T-helper 2 cell treated with Interferon-gamma antibody and Interleukin-4, amounts not matched to agents 5 μg/mL and 100 μg/mL, for 36 hours (primary cell): ENCODE data around the gene SMAD6.

ENCODE experiments used
- DNase-seq: peaks from one replicate; pipeline ENCODE4 v3.0.0; 2021; ENCODE audit warnings: low spot score
- H3K27ac Mint-ChIP-seq: one replicate; pipeline ENCODE4 v1.8.0; 2021; ENCODE audit warnings: mild to moderate bottlenecking, mixed read lengths
- H3K27me3 Mint-ChIP-seq: one replicate; pipeline ENCODE4 v1.8.0; 2021; ENCODE audit warnings: low read depth, mixed read lengths
- H3K36me3 Mint-ChIP-seq: one replicate; pipeline ENCODE4 v1.8.0; 2021; ENCODE audit warnings: low read depth, mixed read lengths
- H3K4me1 Mint-ChIP-seq: one replicate; pipeline ENCODE4 v1.8.0; 2021; ENCODE audit warnings: low read depth, mixed read lengths
- H3K4me3 Mint-ChIP-seq: one replicate; pipeline ENCODE4 v1.8.0; 2022; ENCODE audit warnings: mild to moderate bottlenecking, moderate library complexity, mixed read lengths
- H3K9me3 Mint-ChIP-seq: one replicate; pipeline ENCODE4 v1.8.0; 2021; ENCODE audit warnings: mixed read lengths

The SMAD6 gene

GRCh38 chr15:66724732-66725463, 22.9 kb downstream of the SMAD6 start:
- Mint-ChIP-seq H3K27ac (no peak overlapping the region), H3K4me1 (peaks cover 17% of the 10 kb centered on the region)

GRCh38 chr15:66725464-66725785, 23.4 kb downstream of the SMAD6 start:
- Mint-ChIP-seq H3K9me3 (no peaks in the 10 kb centered on the region), H3K4me3 (no peak overlapping the region), H3K4me1 (peaks cover 12% of the 10 kb centered on the region), H3K27ac (no peak overlapping the region), H3K36me3 (no peaks in the 10 kb centered on the region), H3K27me3 (no peaks in the 10 kb centered on the region)
- DNase-seq: no peak

More at GRCh38 chr15:66724732-66725463, 22.9 kb downstream of the SMAD6 start:
- Mint-ChIP-seq H3K9me3 (no peaks in the 10 kb centered on the region), H3K27me3 (no peaks in the 10 kb centered on the region), H3K36me3 (no peaks in the 10 kb centered on the region), H3K4me3 (no peak overlapping the region)
- DNase-seq: no peak

- DNase-seq: no peak
- no peaks in the 10 kb centered on the region for H3K9me3 Mint-ChIP-seq
- no peak overlapping the region for H3K27ac Mint-ChIP-seq
- H3K4me1 Mint-ChIP-seq: peaks cover 5% of the 10 kb centered on the region
- no peak overlapping the region for H3K4me3 Mint-ChIP-seq
- H3K27me3 Mint-ChIP-seq: no peaks in the 10 kb centered on the region
- H3K36me3 Mint-ChIP-seq: no peaks in the 10 kb centered on the region
Observed at GRCh38 chr15:66726386-66726785, 24.4 kb downstream of the SMAD6 start.

- Mint-ChIP-seq H3K27me3 (peaks cover 2% of the 10 kb centered on the region), H3K4me1 (no peaks in the 10 kb centered on the region), H3K27ac (no peak overlapping the region), H3K4me3 (no peak overlapping the region), H3K9me3 (no peaks in the 10 kb centered on the region), H3K36me3 (no peaks in the 10 kb centered on the region)
- no peak for DNase-seq
Observed at GRCh38 chr15:66729331-66729951, 27.4 kb downstream of the SMAD6 start.

GRCh38 chr15:66730168-66731021, 28.4 kb downstream of the SMAD6 start:
- DNase-seq: no peak
- Mint-ChIP-seq H3K4me3 (no peak overlapping the region), H3K27me3 (peaks cover 2% of the 10 kb centered on the region), H3K4me1 (no peaks in the 10 kb centered on the region), H3K9me3 (no peaks in the 10 kb centered on the region), H3K36me3 (no peaks in the 10 kb centered on the region), H3K27ac (no peak overlapping the region)

- DNase-seq: no peak
- no peaks in the 10 kb centered on the region for H3K4me1 Mint-ChIP-seq
- H3K27me3 Mint-ChIP-seq: peaks cover 2% of the 10 kb centered on the region
- H3K9me3 Mint-ChIP-seq: no peaks in the 10 kb centered on the region
- H3K4me3 Mint-ChIP-seq: no peak overlapping the region
- H3K27ac Mint-ChIP-seq: no peak overlapping the region
- H3K36me3 Mint-ChIP-seq: no peaks in the 10 kb centered on the region
Observed at GRCh38 chr15:66733976-66734375, 31.9 kb downstream of the SMAD6 start.

- Mint-ChIP-seq H3K36me3 (no peaks in the 10 kb centered on the region), H3K9me3 (no peaks in the 10 kb centered on the region), H3K27me3 (peaks cover 2% of the 10 kb centered on the region), H3K4me3 (no peak overlapping the region), H3K4me1 (no peaks in the 10 kb centered on the region), H3K27ac (no peak overlapping the region)
- DNase-seq: no peak
Observed at GRCh38 chr15:66734961-66735908, 33.2 kb downstream of the SMAD6 start.

- no peaks in the 10 kb centered on the region for H3K9me3 Mint-ChIP-seq
- peaks cover 2% of the 10 kb centered on the region for H3K27me3 Mint-ChIP-seq
- no peak for DNase-seq
- H3K27ac Mint-ChIP-seq: no peak overlapping the region
- H3K36me3 Mint-ChIP-seq: no peaks in the 10 kb centered on the region
- no peaks in the 10 kb centered on the region for H3K4me1 Mint-ChIP-seq
- no peak overlapping the region for H3K4me3 Mint-ChIP-seq
Observed at GRCh38 chr15:66735909-66736305, 33.9 kb downstream of the SMAD6 start.

- Mint-ChIP-seq H3K4me1 (no peaks in the 10 kb centered on the region), H3K4me3 (no peak overlapping the region), H3K9me3 (no peaks in the 10 kb centered on the region), H3K27me3 (no peaks in the 10 kb centered on the region), H3K27ac (no peak overlapping the region), H3K36me3 (no peaks in the 10 kb centered on the region)
- DNase-seq: no peak
Observed at GRCh38 chr15:66737243-66738010, 35.4 kb downstream of the SMAD6 start.

- Mint-ChIP-seq H3K4me3 (no peak overlapping the region), H3K27ac (no peak overlapping the region)
Observed at GRCh38 chr15:66738116-66738515, 36.1 kb downstream of the SMAD6 start.

GRCh38 chr15:66738595-66738994, 36.6 kb downstream of the SMAD6 start:
- no peak for DNase-seq
- Mint-ChIP-seq H3K27me3 (no peaks in the 10 kb centered on the region), H3K36me3 (no peaks in the 10 kb centered on the region), H3K9me3 (no peaks in the 10 kb centered on the region), H3K4me1 (no peaks in the 10 kb centered on the region), H3K27ac (no peak overlapping the region), H3K4me3 (no peak overlapping the region)

More at GRCh38 chr15:66738116-66738515, 36.1 kb downstream of the SMAD6 start:
- DNase-seq: no peak
- Mint-ChIP-seq H3K27me3 (no peaks in the 10 kb centered on the region), H3K4me1 (no peaks in the 10 kb centered on the region), H3K9me3 (no peaks in the 10 kb centered on the region), H3K36me3 (no peaks in the 10 kb centered on the region)

- H3K4me1 Mint-ChIP-seq: no peaks in the 10 kb centered on the region
- no peaks in the 10 kb centered on the region for H3K27me3 Mint-ChIP-seq
- no peaks in the 10 kb centered on the region for H3K9me3 Mint-ChIP-seq
- H3K4me3 Mint-ChIP-seq: no peak overlapping the region
- no peak overlapping the region for H3K27ac Mint-ChIP-seq
- DNase-seq: no peak
- H3K36me3 Mint-ChIP-seq: no peaks in the 10 kb centered on the region
Observed at GRCh38 chr15:66739287-66739686, 37.3 kb downstream of the SMAD6 start.

- Mint-ChIP-seq H3K9me3 (no peaks in the 10 kb centered on the region), H3K4me3 (no peak overlapping the region), H3K36me3 (no peaks in the 10 kb centered on the region), H3K4me1 (no peaks in the 10 kb centered on the region), H3K27ac (no peak overlapping the region), H3K27me3 (no peaks in the 10 kb centered on the region)
- DNase-seq: no peak
Observed at GRCh38 chr15:66740802-66741201, 38.8 kb downstream of the SMAD6 start.
